Smooth muscle cell (in vitro differentiated cells): ENCODE measurements around the gene SWAP70. TPM values are rescaled to one million over a fixed set of nuclear protein-coding genes. Genes with fewer than 3 reads are reported as not detected.
A peak's percentile ranks its signal among the peaks of the same experiment; 100 is the strongest.

ENCODE experiments used
- DNase-seq: peaks from one replicate; lab custom pipeline; 2025; ENCODE audit not compliant: unreplicated experiment; lab: John Stamatoyannopoulos, UW
- H2AFZ ChIP-seq: fragments of 200-600 bp; sonication (generic); 2 replicates; pipeline ENCODE4 v1.6.0; 2016; ENCODE audit warnings: antibody characterized with exemption, low read depth, mild to moderate bottlenecking
- H3F3A ChIP-seq: fragments of 200-600 bp; sonication (generic); 2 replicates; pipeline ENCODE4 v1.6.0; 2017; ENCODE audit warnings: antibody characterized with exemption, low read depth
- H3K27ac ChIP-seq: fragments of 200-600 bp; sonication (generic); 2 replicates; pipeline ENCODE4 v1.5.1; 2016; ENCODE audit warnings: low read depth, mild to moderate bottlenecking
- H3K27me3 ChIP-seq: fragments of 200-600 bp; sonication (generic); 2 replicates; pipeline ENCODE4 v1.6.1; 2016; ENCODE audit warnings: low read depth, mild to moderate bottlenecking
- H3K36me3 ChIP-seq: fragments of 200-600 bp; sonication (generic); 2 replicates; pipeline ENCODE4 v1.5.1; 2016; ENCODE audit warnings: low read depth
- H3K4me1 ChIP-seq: fragments of 200-600 bp; sonication (generic); 2 replicates; pipeline ENCODE4 v1.5.1; 2016; ENCODE audit warnings: low read depth
- H3K4me2 ChIP-seq: fragments of 200-600 bp; sonication (generic); 2 replicates; pipeline ENCODE4 v1.6.0; 2016; ENCODE audit warnings: mild to moderate bottlenecking
- H3K4me3 ChIP-seq: fragments of 200-600 bp; sonication (generic); 2 replicates; pipeline ENCODE4 v1.5.1; 2016; ENCODE audit warnings: mild to moderate bottlenecking
- H3K79me2 ChIP-seq: fragments of 200-600 bp; sonication (generic); 2 replicates; pipeline ENCODE4 v1.6.0; 2016; ENCODE audit warnings: low read depth, mild to moderate bottlenecking
- H3K9ac ChIP-seq: fragments of 200-600 bp; sonication (generic); 2 replicates; pipeline ENCODE4 v1.6.0; 2016; ENCODE audit warnings: low read depth
- H3K9me3 ChIP-seq: fragments of 200-600 bp; sonication (generic); replicated peaks from 2 replicates; pipeline ENCODE4 v1.5.1; 2016; ENCODE audit warnings: low read depth
- H4K20me1 ChIP-seq: fragments of 200-600 bp; sonication (generic); 2 replicates; pipeline ENCODE4 v1.6.0; 2016; ENCODE audit warnings: low read depth
- CTCF ChIP-seq: fragments of 200-600 bp; sonication (generic); IDR thresholded peaks from 2 replicates; pipeline ENCODE4 v1.5.1; 2017; ENCODE audit warnings: borderline replicate concordance, mild to moderate bottlenecking, antibody characterized with exemption; ENCODE audit not compliant: insufficient read depth, poor library complexity, severe bottlenecking
- WGBS: methylation state at CpG from one replicate; pipeline ENCODE4 v1.1.7; 2016; ENCODE audit warnings: low lambda C conversion rate; 5-methylcytosine and 5-hydroxymethylcytosine counted together
- polyA plus RNA-seq: library from polyadenylated mRNA; unstranded; fragments of >200 nt; fragmentation: Nextera tagmentation; extraction: Ambion mirVana; gene quantifications from 2 replicates; pipeline ENCODE4 v1.2.1, GENCODE V29; 2016
- total RNA-seq: library from RNA; depleted of rRNA; stranded (reverse); fragments of >200 nt; gene quantifications from 2 replicates; pipeline ENCODE4 v1.2.3, GENCODE V29; 2014

SWAP70 gene
- total RNA-seq (14.7 and 17.8 TPM in 2 replicates), polyA plus RNA-seq (15.4 and 20.6 TPM in 2 replicates)

DNA sequence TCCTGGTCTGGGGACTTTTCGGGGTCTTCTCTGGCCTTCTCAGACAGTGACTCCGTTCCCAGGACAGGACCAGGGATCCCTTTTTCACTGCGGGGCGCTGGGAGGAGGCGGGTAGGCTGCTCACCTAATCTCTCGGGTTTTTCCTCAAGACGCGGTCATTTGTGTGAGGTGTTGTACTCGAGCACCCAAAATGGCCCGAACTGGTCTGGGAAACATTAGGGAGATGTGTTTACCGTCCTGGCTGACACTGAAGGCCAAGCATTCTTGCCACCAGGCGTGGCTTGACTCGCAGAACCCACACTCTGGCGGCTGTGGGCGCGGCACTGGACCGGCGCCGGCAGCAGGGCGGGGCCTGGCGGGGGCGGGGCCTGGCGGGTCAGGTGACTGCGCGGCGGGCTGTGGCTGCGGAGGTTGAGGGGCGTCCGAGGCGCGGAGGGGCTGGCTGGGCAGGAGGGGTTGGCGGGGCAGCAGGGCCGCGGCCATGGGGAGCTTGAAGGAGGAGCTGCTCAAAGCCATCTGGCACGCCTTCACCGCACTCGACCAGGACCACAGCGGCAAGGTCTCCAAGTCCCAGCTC is at the start of gene SWAP70:
TSS of gene SWAP70 (plus strand) at position 379 of the 577 bp plus-strand sequence. CDS start at position 482, 103 bp downstream.
- peaks cover 14% of the 10 kb centered on the region for H4K20me1 ChIP-seq

GRCh38 chr11:9615031-9615451 is 48.8 kb upstream of the SWAP70 start:
- 91% methylated on average over 2 of the region's 2 CpGs for WGBS
- H3K9ac ChIP-seq: no peak overlapping the region
- peaks cover 7% of the 10 kb centered on the region for H3F3A ChIP-seq
- H3K27ac ChIP-seq: peak overlapping the region; percentile 97
- no peak overlapping the region for H2AFZ ChIP-seq
- H3K4me1 ChIP-seq: peaks cover 10% of the 10 kb centered on the region
- H3K9me3 ChIP-seq: no peaks in the 10 kb centered on the region
- no peak for DNase-seq
- H4K20me1 ChIP-seq: no peaks in the 10 kb centered on the region
- no peaks in the 10 kb centered on the region for H3K27me3 ChIP-seq
- no peaks in the 10 kb centered on the region for H3K36me3 ChIP-seq
- H3K4me3 ChIP-seq: peak overlapping the region; percentile 50
- H3K4me2 ChIP-seq: peak overlapping the region; percentile 84
- H3K79me2 ChIP-seq: no peaks in the 10 kb centered on the region
- no peak for TF ChIP-seq CTCF

More for the DNA sequence above, at the start of gene SWAP70:
- H3K9me3 ChIP-seq: no peaks in the 10 kb centered on the region
- peak within 1 kb of the TSS; percentile 95 for H3K4me3 ChIP-seq
- TF ChIP-seq CTCF: peak; percentile 54
- H3K4me2 ChIP-seq: peak within 1 kb of the TSS; percentile 86
- peak within 1 kb of the TSS; percentile 90 for H3K9ac ChIP-seq
- peaks cover 3% of the 10 kb centered on the region for H3K4me1 ChIP-seq
- under 1% methylated on average over 30 of the region's 38 CpGs for WGBS
- DNase-seq: peak; percentile 60
- H2AFZ ChIP-seq: peak within 1 kb of the TSS; percentile 99
- no peaks in the 10 kb centered on the region for H3K36me3 ChIP-seq
- peaks cover 40% of the 10 kb centered on the region for H3K79me2 ChIP-seq
- no peaks in the 10 kb centered on the region for H3F3A ChIP-seq
- H3K27ac ChIP-seq: peak within 1 kb of the TSS; percentile 58
- no peaks in the 10 kb centered on the region for H3K27me3 ChIP-seq

DNA sequence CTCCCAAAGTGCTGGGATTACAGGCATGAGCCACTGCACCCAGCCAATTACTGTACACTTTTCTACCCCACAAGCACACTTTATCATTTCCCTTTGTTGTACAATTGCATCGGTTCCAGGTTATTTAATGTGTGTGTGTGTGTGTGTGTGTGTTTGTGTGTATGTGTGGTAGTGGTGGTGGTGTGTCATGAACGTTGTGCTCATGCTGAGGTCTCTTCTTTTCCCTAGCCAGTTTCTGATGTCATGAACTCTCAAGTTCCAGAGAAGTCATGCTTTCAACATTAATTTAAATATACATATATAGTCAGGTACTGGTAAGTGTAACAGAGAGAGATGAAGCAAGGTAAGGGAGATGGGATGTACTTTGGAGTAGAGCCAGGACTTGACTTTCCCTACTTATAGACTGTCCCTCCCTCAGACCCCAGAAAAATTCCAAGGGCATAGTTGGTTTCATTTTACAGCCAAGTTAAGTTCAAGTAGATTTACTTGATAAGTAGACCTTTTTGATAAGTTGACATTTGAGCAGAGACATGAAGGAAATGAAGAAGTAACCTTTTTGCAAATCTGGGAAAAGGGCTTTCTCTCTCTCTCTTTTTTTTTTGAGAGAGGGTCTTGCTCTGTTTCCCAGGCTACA is 47.7 kb upstream of the SWAP70 start:
- Histone ChIP-seq H3K4me2 (no peak overlapping the region), H3K9ac (no peak overlapping the region), H3K4me1 (peaks cover 10% of the 10 kb centered on the region), H3K27ac (no peak overlapping the region), H3F3A (peaks cover 7% of the 10 kb centered on the region), H3K9me3 (no peaks in the 10 kb centered on the region), H4K20me1 (no peaks in the 10 kb centered on the region), H3K36me3 (no peaks in the 10 kb centered on the region), H3K79me2 (no peaks in the 10 kb centered on the region), H2AFZ (no peak overlapping the region), H3K27me3 (no peaks in the 10 kb centered on the region), H3K4me3 (no peak overlapping the region)
- no peak for DNase-seq
- no peak for TF ChIP-seq CTCF
- 80% methylated on average over 2 of the region's 2 CpGs for WGBS
